B cell (primary cell): ENCODE measurements around the gene PACRG. TPM values are rescaled to one million over a fixed set of nuclear protein-coding genes. Genes with fewer than 3 reads are reported as not detected.

Experiments
- ATAC-seq: fragments of 200-7000 bp; cut with Tn5 transposase; one replicate; pipeline ENCODE4 v1.10.0; 2021; ENCODE audit warnings: low read depth, mild to moderate bottlenecking, moderate number of reproducible peaks, moderate library complexity
- CTCF ChIA-PET: fragments of 350-600 bp; sonication (Branson Sonifier 250); formaldehyde crosslinking; loops from one replicate; lab custom pipeline; 2021; ENCODE audit warnings: antibody characterized with exemption, inconsistent platforms; lab: Charles Lee
- POLR2A ChIA-PET: fragments of 350-600 bp; sonication (Branson Sonifier 250); formaldehyde crosslinking; loops from one replicate; lab custom pipeline; 2021; ENCODE audit warnings: antibody characterized with exemption; lab: Charles Lee
- DNase-seq: peaks from one replicate; pipeline ENCODE4 v3.0.0; 2013
- H2AFZ ChIP-seq: 2 replicates; pipeline ENCODE4 v1.6.1; 2012; ENCODE audit warnings: mild to moderate bottlenecking, low read depth, low read length; ENCODE audit not compliant: insufficient read depth, poor library complexity, severe bottlenecking
- H3K27ac ChIP-seq, 2 donors: 1 replicate in 1 of 2; 2 replicates in 1 of 2; pipeline ENCODE4 v1.5.1; 2012 to 2013; ENCODE audit warnings: low read length in 2 of 2, mild to moderate bottlenecking in 2 of 2, moderate library complexity in 1 of 2
- H3K27me3 ChIP-seq, 4 experiments: fragments of 200-600 bp in 1 of 4; sonication (generic) in 1 of 4; replicated peaks in 1 of 4; 1 replicate in 2 of 4; 2 replicates in 2 of 4; pipeline versions ENCODE4 v1.6.1 to v1.7.0; 2013 to 2016; ENCODE audit warnings: low read length in 3 of 4, mild to moderate bottlenecking in 2 of 4, mixed read lengths in 1 of 4, moderate library complexity in 1 of 4; ENCODE audit not compliant: insufficient read depth in 4 of 4, control insufficient read depth in 3 of 4; ENCODE audit errors: control extremely low read depth in 1 of 4
- H3K36me3 ChIP-seq, 2 experiments: replicated peaks in 1 of 2; 1 replicate in 1 of 2; 2 replicates in 1 of 2; pipeline versions ENCODE4 v1.6.1 to v1.7.1; 2013; ENCODE audit warnings: low read length in 1 of 2; ENCODE audit not compliant: insufficient read depth in 2 of 2, control insufficient read depth in 1 of 2; ENCODE audit errors: control extremely low read depth in 1 of 2, extremely low read depth in 1 of 2
- H3K4me1 ChIP-seq, 2 donors: fragments of 200-600 bp in 1 of 2; sonication (generic) in 1 of 2; 1 replicate in 1 of 2; 2 replicates in 1 of 2; pipeline versions ENCODE4 v1.5.1 to v1.6.1; 2013 to 2017; ENCODE audit warnings: low read length in 2 of 2; ENCODE audit not compliant: control insufficient read depth in 2 of 2, insufficient read depth in 2 of 2
- H3K4me2 ChIP-seq: replicated peaks from 2 replicates; pipeline ENCODE3; 2012; ENCODE audit warnings: mild to moderate bottlenecking, low read depth, low read length; ENCODE audit not compliant: poor library complexity, severe bottlenecking
- H3K4me3 ChIP-seq, 5 experiments: fragments of 200-600 bp in 1 of 5; sonication (generic) in 1 of 5; 1 replicate in 3 of 5; 2 replicates in 2 of 5; pipeline versions ENCODE4 v1.5.1 to v1.7.0; 2011 to 2016; ENCODE audit warnings: low read length in 4 of 5, mild to moderate bottlenecking in 4 of 5, low read depth in 2 of 5, control low read depth in 1 of 5, moderate library complexity in 1 of 5; ENCODE audit not compliant: insufficient read depth in 1 of 5; ENCODE audit errors: control extremely low read depth in 1 of 5, extremely low read depth in 1 of 5
- H3K79me2 ChIP-seq: fragments of 200-600 bp; sonication (generic); one replicate; pipeline ENCODE4 v1.6.0; 2016; ENCODE audit warnings: low read length; ENCODE audit not compliant: control insufficient read depth, insufficient read depth
- H3K9ac ChIP-seq: fragments of 200-600 bp; sonication (generic); 2 replicates; pipeline ENCODE4 v1.6.1; 2017; ENCODE audit warnings: mild to moderate bottlenecking, low read length, moderate library complexity
- H3K9me3 ChIP-seq, 3 donors: one replicate each; pipeline versions ENCODE4 v1.6.1 to v1.7.1; 2013; ENCODE audit warnings: low read length in 2 of 3; ENCODE audit not compliant: control insufficient read depth in 2 of 3, insufficient read depth in 1 of 3; ENCODE audit errors: control extremely low read depth in 1 of 3
- H4K20me1 ChIP-seq: 2 replicates; pipeline ENCODE4 v1.6.0; 2012; ENCODE audit warnings: mild to moderate bottlenecking, low read length; ENCODE audit not compliant: insufficient read depth, control insufficient read depth, poor library complexity, severe bottlenecking
- H3K27ac Mint-ChIP-seq: one replicate; pipeline ENCODE4 v1.8.0; 2021; ENCODE audit warnings: mixed read lengths
- H3K27me3 Mint-ChIP-seq: one replicate; pipeline ENCODE4 v1.8.0; 2021; ENCODE audit warnings: mixed read lengths
- H3K4me1 Mint-ChIP-seq: one replicate; pipeline ENCODE4 v1.8.0; 2021; ENCODE audit warnings: mixed read lengths
- H3K4me3 Mint-ChIP-seq: one replicate; pipeline ENCODE4 v1.8.0; 2021; ENCODE audit warnings: mixed read lengths
- H3K9me3 Mint-ChIP-seq: one replicate; pipeline ENCODE4 v1.8.0; 2022; ENCODE audit warnings: mixed read lengths; ENCODE audit not compliant: insufficient read depth
- EZH2 ChIP-seq: IDR thresholded peaks from 2 replicates; pipeline ENCODE4 v1.6.1; 2012; ENCODE audit warnings: borderline replicate concordance, low read depth, mild to moderate bottlenecking, moderate library complexity, low read length; ENCODE audit not compliant: insufficient read depth, poor library complexity, severe bottlenecking
- WGBS: methylation state at CpG from one replicate; pipeline ENCODE4 v1.1.5; 2013; ENCODE audit warnings: missing lambda C conversion rate; ENCODE audit not compliant: insufficient coverage; 5-methylcytosine and 5-hydroxymethylcytosine counted together
- intact Hi-C: fragments of 100-400 bp; cut with micrococcal nuclease; formaldehyde crosslinking; loops from one replicate; pipeline ENCODE4 v1.10.0; 2022
- polyA plus RNA-seq: library from polyadenylated mRNA; depleted of rRNA; stranded (reverse); fragments of >200 nt; gene quantifications from 2 replicates; pipeline ENCODE4 v1.2.3, GENCODE V29; 2012
- total RNA-seq, 2 donors: library from RNA; stranded (reverse); fragments of 120-200 nt in 1 of 2; gene quantifications; 1 replicate in 1 of 2; 2 replicates in 1 of 2; pipeline versions ENCODE4 v1.2.3 to v1.2.4, GENCODE V29; 2013 to 2022
- TF ChIP-seq, protein P1 (sequence below): fragments of 200-600 bp; IDR thresholded peaks from one replicate; pipeline ENCODE4 v1.8.0; 2022; ENCODE audit warnings: antibody characterized with exemption, mild to moderate bottlenecking

Gene PACRG
- total and polyA plus RNA-seq, 2 donors (not counting 1 experiment from before 2014, with no cell fraction given) = not detected

DNA sequence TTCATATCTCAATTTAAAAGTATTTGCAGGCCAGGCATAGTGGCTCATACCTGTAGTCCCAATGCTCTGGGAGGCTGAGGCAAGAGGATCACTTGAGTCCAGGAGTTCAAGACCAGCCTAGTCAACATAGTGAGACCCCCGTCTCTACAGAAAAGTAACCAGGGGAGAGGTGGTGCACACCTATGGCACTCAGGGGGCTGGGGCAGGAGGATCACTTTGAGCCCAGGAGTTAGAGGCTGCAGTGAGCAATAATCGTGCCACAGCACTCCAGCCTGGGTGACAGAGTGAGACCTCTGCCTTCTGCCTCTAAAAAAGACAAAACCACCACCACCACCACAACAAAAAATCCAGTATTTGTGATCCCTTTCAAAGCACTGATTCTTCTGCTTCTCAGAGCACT lies 501.3 kb downstream of the PACRG start:
- Histone ChIP-seq H3K27ac (no peak overlapping the region), H3K4me3 (no peak overlapping the region), H3K79me2 (no peaks in the 10 kb centered on the region), H3K9ac (no peak overlapping the region), H2AFZ (no peak overlapping the region), H3K36me3 (no peaks in the 10 kb centered on the region), H3K4me1 (no peaks in the 10 kb centered on the region), H3K9me3 (no peaks in the 10 kb centered on the region), H3K4me2 (no peak overlapping the region), H4K20me1 (no peaks in the 10 kb centered on the region), H3K27me3 (no peaks in the 10 kb centered on the region)
- ATAC-seq = no peak
- DNase-seq = no peak
- TF ChIP-seq EZH2 = no peak
- TF ChIP-seq, protein P1, sequence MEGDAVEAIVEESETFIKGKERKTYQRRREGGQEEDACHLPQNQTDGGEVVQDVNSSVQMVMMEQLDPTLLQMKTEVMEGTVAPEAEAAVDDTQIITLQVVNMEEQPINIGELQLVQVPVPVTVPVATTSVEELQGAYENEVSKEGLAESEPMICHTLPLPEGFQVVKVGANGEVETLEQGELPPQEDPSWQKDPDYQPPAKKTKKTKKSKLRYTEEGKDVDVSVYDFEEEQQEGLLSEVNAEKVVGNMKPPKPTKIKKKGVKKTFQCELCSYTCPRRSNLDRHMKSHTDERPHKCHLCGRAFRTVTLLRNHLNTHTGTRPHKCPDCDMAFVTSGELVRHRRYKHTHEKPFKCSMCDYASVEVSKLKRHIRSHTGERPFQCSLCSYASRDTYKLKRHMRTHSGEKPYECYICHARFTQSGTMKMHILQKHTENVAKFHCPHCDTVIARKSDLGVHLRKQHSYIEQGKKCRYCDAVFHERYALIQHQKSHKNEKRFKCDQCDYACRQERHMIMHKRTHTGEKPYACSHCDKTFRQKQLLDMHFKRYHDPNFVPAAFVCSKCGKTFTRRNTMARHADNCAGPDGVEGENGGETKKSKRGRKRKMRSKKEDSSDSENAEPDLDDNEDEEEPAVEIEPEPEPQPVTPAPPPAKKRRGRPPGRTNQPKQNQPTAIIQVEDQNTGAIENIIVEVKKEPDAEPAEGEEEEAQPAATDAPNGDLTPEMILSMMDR = no peak
- WGBS = 82% methylated on average over 2 of the region's 2 CpGs
- H3K9me3 Mint-ChIP-seq = no peaks in the 10 kb centered on the region
- H3K27ac Mint-ChIP-seq = no peak overlapping the region
- H3K27me3 Mint-ChIP-seq = peaks cover 6% of the 10 kb centered on the region
- H3K4me1 Mint-ChIP-seq = no peaks in the 10 kb centered on the region
- intact Hi-C loops = no loop called here
- no peak overlapping the region for H3K4me3 Mint-ChIP-seq
- ChIA-PET POLR2A (no interaction called here), CTCF (no interaction called here)

DNA sequence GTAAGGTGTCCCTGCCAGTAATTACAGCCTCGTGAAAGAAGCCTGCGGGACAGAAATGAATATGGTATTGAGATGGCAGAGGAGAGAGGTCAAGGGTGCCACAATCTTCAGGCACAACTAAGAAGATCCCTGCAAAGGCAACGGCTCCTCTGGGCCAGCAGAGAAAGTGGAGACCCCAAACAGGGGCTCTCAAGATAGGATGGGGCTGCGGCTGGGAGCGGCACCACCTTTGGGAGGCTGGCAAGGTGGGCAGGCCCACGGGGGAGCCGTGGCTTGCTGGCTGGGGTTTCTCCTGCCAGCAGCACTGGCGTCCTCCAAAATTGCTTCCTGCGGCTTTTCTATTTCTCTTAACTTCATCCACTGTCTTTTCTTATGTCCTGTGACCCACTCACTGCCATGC lies 503.1 kb downstream of the PACRG start:
- no peak for TF ChIP-seq EZH2
- TF ChIP-seq, protein P1 = no peak
- no peak overlapping the region for H3K27ac Mint-ChIP-seq
- Histone ChIP-seq H4K20me1 (no peaks in the 10 kb centered on the region), H3K9ac (no peak overlapping the region), H3K4me3 (no peak overlapping the region), H2AFZ (no peak overlapping the region), H3K27me3 (no peaks in the 10 kb centered on the region), H3K4me2 (no peak overlapping the region), H3K9me3 (no peaks in the 10 kb centered on the region), H3K4me1 (no peaks in the 10 kb centered on the region), H3K79me2 (no peaks in the 10 kb centered on the region), H3K27ac (no peak overlapping the region), H3K36me3 (no peaks in the 10 kb centered on the region)
- intact Hi-C loops = no loop called here
- peaks cover 6% of the 10 kb centered on the region for H3K27me3 Mint-ChIP-seq
- H3K4me1 Mint-ChIP-seq = no peaks in the 10 kb centered on the region
- H3K9me3 Mint-ChIP-seq = no peaks in the 10 kb centered on the region
- 91% methylated on average over 9 of the region's 9 CpGs for WGBS
- ChIA-PET CTCF (no interaction called here), POLR2A (no interaction called here)
- ATAC-seq = no peak
- DNase-seq = no peak
- H3K4me3 Mint-ChIP-seq = no peak overlapping the region
